Nephron progenitor cell (in vitro differentiated cells): ENCODE results near the gene DCLK3.
A peak's percentile ranks its signal among the peaks of the same experiment; 100 is the strongest.

ENCODE experiments used
- DNase-seq: peaks from one replicate; pipeline ENCODE4 v3.0.0; 2021
- H3K27ac Mint-ChIP-seq: 2 replicates; pipeline ENCODE4 v1.8.0; 2021; ENCODE audit warnings: mild to moderate bottlenecking, moderate library complexity, mixed read lengths
- H3K27me3 Mint-ChIP-seq: 2 replicates; pipeline ENCODE4 v1.8.0; 2021; ENCODE audit warnings: mild to moderate bottlenecking, low read depth, mixed read lengths; ENCODE audit not compliant: poor library complexity
- H3K36me3 Mint-ChIP-seq: 2 replicates; pipeline ENCODE4 v1.8.0; 2021; ENCODE audit warnings: low read depth, mixed read lengths
- H3K4me1 Mint-ChIP-seq: 2 replicates; pipeline ENCODE4 v1.8.0; 2021; ENCODE audit warnings: mixed read lengths
- H3K4me3 Mint-ChIP-seq: 2 replicates; pipeline ENCODE4 v1.8.0; 2021; ENCODE audit warnings: mild to moderate bottlenecking, moderate library complexity, mixed read lengths
- H3K9me3 Mint-ChIP-seq: 2 replicates; pipeline ENCODE4 v1.8.0; 2021; ENCODE audit warnings: mild to moderate bottlenecking, moderate library complexity, mixed read lengths
- TF ChIP-seq, protein P1 (sequence below): fragments of 200-600 bp; sonication (generic); IDR thresholded peaks from 2 replicates; pipeline ENCODE4 v1.5.0; 2021; ENCODE audit warnings: antibody characterized with exemption

The DCLK3 gene

GRCh38 chr3:36774052-36774451 lies 9.7 kb upstream of the DCLK3 start:
- TF ChIP-seq, protein P1, sequence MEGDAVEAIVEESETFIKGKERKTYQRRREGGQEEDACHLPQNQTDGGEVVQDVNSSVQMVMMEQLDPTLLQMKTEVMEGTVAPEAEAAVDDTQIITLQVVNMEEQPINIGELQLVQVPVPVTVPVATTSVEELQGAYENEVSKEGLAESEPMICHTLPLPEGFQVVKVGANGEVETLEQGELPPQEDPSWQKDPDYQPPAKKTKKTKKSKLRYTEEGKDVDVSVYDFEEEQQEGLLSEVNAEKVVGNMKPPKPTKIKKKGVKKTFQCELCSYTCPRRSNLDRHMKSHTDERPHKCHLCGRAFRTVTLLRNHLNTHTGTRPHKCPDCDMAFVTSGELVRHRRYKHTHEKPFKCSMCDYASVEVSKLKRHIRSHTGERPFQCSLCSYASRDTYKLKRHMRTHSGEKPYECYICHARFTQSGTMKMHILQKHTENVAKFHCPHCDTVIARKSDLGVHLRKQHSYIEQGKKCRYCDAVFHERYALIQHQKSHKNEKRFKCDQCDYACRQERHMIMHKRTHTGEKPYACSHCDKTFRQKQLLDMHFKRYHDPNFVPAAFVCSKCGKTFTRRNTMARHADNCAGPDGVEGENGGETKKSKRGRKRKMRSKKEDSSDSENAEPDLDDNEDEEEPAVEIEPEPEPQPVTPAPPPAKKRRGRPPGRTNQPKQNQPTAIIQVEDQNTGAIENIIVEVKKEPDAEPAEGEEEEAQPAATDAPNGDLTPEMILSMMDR: no peak
- Mint-ChIP-seq H3K4me3 (no peak overlapping the region), H3K27me3 (peaks cover 40% of the 10 kb centered on the region), H3K4me1 (peaks cover 7% of the 10 kb centered on the region), H3K27ac (no peak overlapping the region), H3K9me3 (no peaks in the 10 kb centered on the region), H3K36me3 (no peaks in the 10 kb centered on the region)
- no peak for DNase-seq

DNA sequence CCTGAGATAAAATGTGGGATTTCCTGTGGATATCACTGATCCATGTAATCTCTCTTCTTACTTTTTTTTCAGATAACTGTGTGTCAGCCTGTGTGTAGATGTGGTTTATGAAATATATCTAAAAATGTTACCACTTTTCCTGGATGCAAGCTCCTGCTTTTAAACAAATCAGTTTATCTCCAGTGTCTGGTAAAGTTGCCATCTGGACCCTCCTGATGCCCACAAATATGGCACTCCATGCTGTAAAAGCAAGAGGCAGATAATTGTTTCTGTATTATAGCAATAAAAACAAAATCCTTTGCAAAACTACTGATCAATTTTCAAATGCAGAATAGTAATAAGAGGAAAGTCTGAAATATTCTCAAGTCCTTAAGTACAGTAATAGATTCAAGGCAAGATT lies 7.6 kb upstream of the DCLK3 start:
- H3K27ac Mint-ChIP-seq: no peak overlapping the region
- TF ChIP-seq, protein P1: no peak
- H3K4me3 Mint-ChIP-seq: no peak overlapping the region
- no peaks in the 10 kb centered on the region for H3K9me3 Mint-ChIP-seq
- peaks cover 53% of the 10 kb centered on the region for H3K27me3 Mint-ChIP-seq
- peaks cover 6% of the 10 kb centered on the region for H3K4me1 Mint-ChIP-seq
- H3K36me3 Mint-ChIP-seq: no peaks in the 10 kb centered on the region
- no peak for DNase-seq

- no peak for DNase-seq
- H3K27me3 Mint-ChIP-seq: peaks cover 68% of the 10 kb centered on the region
Measured at GRCh38 chr3:36769926-36770325, 5.6 kb upstream of the DCLK3 start.

GRCh38 chr3:36765104-36765503 lies 751 bp upstream of the DCLK3 start:
- Mint-ChIP-seq H3K36me3 (no peaks in the 10 kb centered on the region), H3K4me3 (peak overlapping the region; percentile 86), H3K27me3 (peaks cover 95% of the 10 kb centered on the region), H3K9me3 (peaks cover 10% of the 10 kb centered on the region), H3K4me1 (peaks cover 5% of the 10 kb centered on the region), H3K27ac (no peak overlapping the region)
- no peak for DNase-seq
- TF ChIP-seq, protein P1: no peak

More at GRCh38 chr3:36769926-36770325, 5.6 kb upstream of the DCLK3 start:
- Mint-ChIP-seq H3K9me3 (peaks cover 6% of the 10 kb centered on the region), H3K27ac (no peak overlapping the region), H3K4me1 (peaks cover 1% of the 10 kb centered on the region), H3K4me3 (no peak overlapping the region), H3K36me3 (no peaks in the 10 kb centered on the region)
- TF ChIP-seq, protein P1: no peak

DNA sequence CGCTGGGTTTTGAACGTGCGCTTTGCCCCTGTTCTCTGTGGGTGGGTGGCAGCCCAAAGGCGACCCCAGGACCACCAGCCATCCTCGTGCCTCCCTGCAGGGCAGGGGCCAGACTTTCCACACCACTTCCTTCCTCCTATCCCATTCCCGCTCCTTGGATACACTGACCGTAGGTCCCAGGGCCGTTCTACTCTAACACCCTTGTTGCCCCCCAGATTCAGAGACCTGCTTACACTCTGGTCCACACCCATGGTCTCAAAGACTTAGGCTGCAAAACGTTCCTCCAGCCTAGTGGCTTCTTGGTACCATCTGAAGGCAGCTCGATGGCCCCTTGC lies 318 bp upstream of the DCLK3 start:
- no peak for DNase-seq
- peaks cover 10% of the 10 kb centered on the region for H3K9me3 Mint-ChIP-seq
- no peak overlapping the region for H3K27ac Mint-ChIP-seq
- H3K4me1 Mint-ChIP-seq: peaks cover 5% of the 10 kb centered on the region
- H3K36me3 Mint-ChIP-seq: no peaks in the 10 kb centered on the region
- H3K27me3 Mint-ChIP-seq: peaks cover 95% of the 10 kb centered on the region
- TF ChIP-seq, protein P1: no peak
- peak overlapping the region; percentile 86 for H3K4me3 Mint-ChIP-seq

- H3K9me3 Mint-ChIP-seq: peaks cover 10% of the 10 kb centered on the region
- peaks cover 90% of the 10 kb centered on the region for H3K27me3 Mint-ChIP-seq
- DNase-seq: no peak
- no peak overlapping the region for H3K27ac Mint-ChIP-seq
- H3K36me3 Mint-ChIP-seq: no peaks in the 10 kb centered on the region
- H3K4me3 Mint-ChIP-seq: peak overlapping the region; percentile 76
- TF ChIP-seq, protein P1: no peak
- peaks cover 5% of the 10 kb centered on the region for H3K4me1 Mint-ChIP-seq
Measured at GRCh38 chr3:36762918-36763849, 1.2 kb downstream of the DCLK3 start.
